ENCODE measurements around the gene FAM20C.

The FAM20C gene

GRCh38 chr7:211033-211714 is 18.8 kb downstream of the FAM20C start:
- no peak for DNase-seq

- DNase-seq, result no peak
Observed at GRCh38 chr7:211715-212058, 19.3 kb downstream of the FAM20C start.

- DNase-seq, result no peak
Observed at GRCh38 chr7:212754-213153, 20.4 kb downstream of the FAM20C start.

- DNase-seq, result no peak
Observed at GRCh38 chr7:213324-213993, 21.1 kb downstream of the FAM20C start.

- no peak for DNase-seq
Observed at GRCh38 chr7:214410-215212, 22.2 kb downstream of the FAM20C start.

- DNase-seq, result no peak
Observed at GRCh38 chr7:216360-217300, 24.3 kb downstream of the FAM20C start.

GRCh38 chr7:217781-218180 is 25.4 kb downstream of the FAM20C start:
- DNase-seq, result no peak

- DNase-seq, result no peak
Observed at GRCh38 chr7:218316-218715, 25.9 kb downstream of the FAM20C start.

- no peak for DNase-seq
Observed at GRCh38 chr7:218896-219580, 26.7 kb downstream of the FAM20C start.

GRCh38 chr7:219581-220150 is 27.3 kb downstream of the FAM20C start:
- DNase-seq, result no peak

GRCh38 chr7:220151-220841 is 27.9 kb downstream of the FAM20C start:
- DNase-seq, result no peak

- no peak for DNase-seq
Observed at GRCh38 chr7:221978-222715, 29.8 kb downstream of the FAM20C start.

GRCh38 chr7:222716-223041 is 30.3 kb downstream of the FAM20C start:
- no peak for DNase-seq

GRCh38 chr7:223118-223800 is 30.9 kb downstream of the FAM20C start:
- no peak for DNase-seq

- no peak for DNase-seq
Observed at GRCh38 chr7:223861-224260, 31.5 kb downstream of the FAM20C start.

GRCh38 chr7:226281-226895 is 34.0 kb downstream of the FAM20C start:
- DNase-seq, result no peak

GRCh38 chr7:227926-228325 is 35.6 kb downstream of the FAM20C start:
- DNase-seq, result no peak

- DNase-seq, result no peak
Observed at GRCh38 chr7:228610-229009, 36.2 kb downstream of the FAM20C start.

- no peak for DNase-seq
Observed at GRCh38 chr7:229184-229964, 37.0 kb downstream of the FAM20C start.

Data from CD4-positive, alpha-beta T cell treated with Interleukin-4 for 4 hours (primary cell).